ENCODE data around the gene TCFL5. TPM values are rescaled to one million over a fixed set of nuclear protein-coding genes. Genes with fewer than 3 reads are reported as not detected.

TCFL5 gene
- total RNA-seq, 1 donor from 2014 or later = 12.2 TPM

DNA sequence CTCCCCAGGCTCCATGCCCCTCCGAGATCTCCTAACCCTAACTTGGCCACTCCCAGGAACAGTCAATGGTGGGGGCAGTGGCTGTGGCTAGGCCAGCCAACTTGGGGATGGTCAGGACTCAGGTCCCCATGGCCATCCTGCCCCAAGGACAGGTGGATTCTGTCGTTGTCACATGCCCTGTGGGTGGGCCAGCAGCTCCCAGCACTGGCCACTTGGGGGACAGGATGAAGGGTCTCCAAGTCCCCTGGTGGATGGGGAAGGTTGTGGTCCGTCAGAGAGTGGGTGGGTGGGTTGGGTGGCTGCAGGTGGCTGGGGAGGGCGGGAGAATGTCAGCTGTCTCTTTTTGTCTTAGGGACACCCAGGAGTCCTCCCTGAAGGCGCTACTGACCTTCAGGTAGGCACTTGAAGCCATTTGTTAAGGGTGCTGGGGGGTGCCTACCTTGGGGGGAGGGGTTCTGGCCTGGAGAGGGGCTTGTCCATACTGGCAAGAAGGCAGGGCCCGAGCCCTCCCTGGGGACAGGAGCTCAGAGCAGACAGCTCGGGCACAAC, 39.3 kb downstream of the TCFL5 start:
- TF ChIP-seq, protein P1, sequence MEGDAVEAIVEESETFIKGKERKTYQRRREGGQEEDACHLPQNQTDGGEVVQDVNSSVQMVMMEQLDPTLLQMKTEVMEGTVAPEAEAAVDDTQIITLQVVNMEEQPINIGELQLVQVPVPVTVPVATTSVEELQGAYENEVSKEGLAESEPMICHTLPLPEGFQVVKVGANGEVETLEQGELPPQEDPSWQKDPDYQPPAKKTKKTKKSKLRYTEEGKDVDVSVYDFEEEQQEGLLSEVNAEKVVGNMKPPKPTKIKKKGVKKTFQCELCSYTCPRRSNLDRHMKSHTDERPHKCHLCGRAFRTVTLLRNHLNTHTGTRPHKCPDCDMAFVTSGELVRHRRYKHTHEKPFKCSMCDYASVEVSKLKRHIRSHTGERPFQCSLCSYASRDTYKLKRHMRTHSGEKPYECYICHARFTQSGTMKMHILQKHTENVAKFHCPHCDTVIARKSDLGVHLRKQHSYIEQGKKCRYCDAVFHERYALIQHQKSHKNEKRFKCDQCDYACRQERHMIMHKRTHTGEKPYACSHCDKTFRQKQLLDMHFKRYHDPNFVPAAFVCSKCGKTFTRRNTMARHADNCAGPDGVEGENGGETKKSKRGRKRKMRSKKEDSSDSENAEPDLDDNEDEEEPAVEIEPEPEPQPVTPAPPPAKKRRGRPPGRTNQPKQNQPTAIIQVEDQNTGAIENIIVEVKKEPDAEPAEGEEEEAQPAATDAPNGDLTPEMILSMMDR (IDR thresholded peaks at IDR 0.05; ENCODE audit: unreplicated experiment) = no peak
- Mint-ChIP-seq H3K4me3 (no peak overlapping the region), H3K36me3 (peaks cover 3% of the 10 kb centered on the region), H3K27me3 (ENCODE audit: low read depth) (no peaks in the 10 kb centered on the region), H3K27ac (no peak overlapping the region), H3K4me1 (peaks cover 28% of the 10 kb centered on the region), H3K9me3 (no peaks in the 10 kb centered on the region)
- DNase-seq (ENCODE audit: low spot score in 2 of 2, unreplicated experiment in 2 of 2) = no peak

DNA sequence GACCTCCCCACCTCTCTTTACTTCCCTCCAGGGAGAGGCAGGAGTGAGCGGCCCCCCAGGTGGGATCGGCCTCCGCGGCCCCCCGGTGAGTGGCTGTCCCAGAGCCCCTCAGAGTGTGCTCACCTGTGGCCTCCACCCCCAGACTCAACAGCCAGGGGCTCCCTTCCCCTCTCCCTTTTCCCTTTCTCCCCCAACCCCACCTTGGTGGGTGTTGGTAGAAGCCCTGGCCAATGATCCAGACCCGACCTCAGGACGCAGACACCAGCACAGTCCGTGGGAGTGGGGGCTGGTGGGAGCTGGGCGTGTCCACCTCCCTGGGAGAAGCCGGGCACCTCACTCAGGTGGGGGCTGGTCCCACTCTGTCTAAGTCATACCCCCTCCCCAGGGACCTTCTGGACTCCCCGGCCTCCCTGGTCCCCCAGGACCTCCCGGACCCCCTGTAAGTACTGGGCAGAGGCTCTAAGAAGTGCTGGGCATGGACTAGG, 39.9 kb downstream of the TCFL5 start:
- DNase-seq (ENCODE audit: low spot score in 2 of 2, unreplicated experiment in 2 of 2) = no peak
- Mint-ChIP-seq H3K4me3 (no peak overlapping the region), H3K27me3 (ENCODE audit: low read depth) (no peaks in the 10 kb centered on the region), H3K4me1 (peaks cover 28% of the 10 kb centered on the region), H3K36me3 (peaks cover 3% of the 10 kb centered on the region), H3K9me3 (no peaks in the 10 kb centered on the region), H3K27ac (no peak overlapping the region)
- TF ChIP-seq, protein P1 (IDR thresholded peaks at IDR 0.05; ENCODE audit: unreplicated experiment) = no peak

DNA sequence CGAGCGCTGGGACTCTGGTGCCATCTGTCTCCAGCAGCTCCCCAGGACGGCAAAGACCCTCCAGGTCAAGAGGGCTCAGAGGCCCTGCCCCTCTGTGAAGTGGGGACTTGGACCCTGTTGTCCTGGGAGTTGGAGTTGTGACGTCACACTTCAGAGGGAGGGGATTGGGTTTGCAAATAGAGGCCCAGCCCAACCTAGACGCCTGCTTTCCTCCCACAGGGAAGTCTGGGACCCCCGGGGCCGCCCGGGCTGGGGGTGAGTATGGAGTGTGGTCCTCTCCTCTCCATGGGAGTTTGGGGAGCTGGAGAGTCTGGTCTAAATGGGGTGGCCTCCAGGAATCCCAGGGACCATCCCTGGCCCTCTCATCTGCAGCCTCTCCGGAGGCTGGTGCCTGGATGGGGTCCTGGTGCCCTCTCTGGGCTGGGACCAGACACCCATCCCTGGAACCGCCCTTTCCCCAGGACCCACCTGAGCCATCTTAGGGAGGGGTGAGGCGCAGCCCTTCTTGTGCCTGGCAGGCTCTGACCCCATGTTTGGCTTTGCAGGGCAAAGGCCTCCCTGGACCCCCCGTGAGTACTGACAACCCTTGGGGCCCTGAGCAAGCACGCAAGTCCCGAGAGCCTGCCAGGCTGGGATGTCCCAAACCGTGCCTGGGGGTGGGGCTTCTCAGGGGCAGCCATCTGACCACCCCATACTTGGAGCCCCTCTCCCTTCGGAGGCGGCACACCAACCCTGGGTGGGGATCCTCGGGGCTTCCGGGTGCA, 40.5 kb downstream of the TCFL5 start:
- peaks cover 30% of the 10 kb centered on the region for H3K4me1 Mint-ChIP-seq
- peaks cover 3% of the 10 kb centered on the region for H3K36me3 Mint-ChIP-seq
- H3K27ac Mint-ChIP-seq = no peak overlapping the region
- no peak overlapping the region for H3K4me3 Mint-ChIP-seq
- no peaks in the 10 kb centered on the region for H3K27me3 Mint-ChIP-seq (ENCODE audit: low read depth)
- H3K9me3 Mint-ChIP-seq = no peaks in the 10 kb centered on the region
- TF ChIP-seq, protein P1 (IDR thresholded peaks at IDR 0.05; ENCODE audit: unreplicated experiment) = no peak
- no peak for DNase-seq (ENCODE audit: low spot score in 2 of 2, unreplicated experiment in 2 of 2)

DNA sequence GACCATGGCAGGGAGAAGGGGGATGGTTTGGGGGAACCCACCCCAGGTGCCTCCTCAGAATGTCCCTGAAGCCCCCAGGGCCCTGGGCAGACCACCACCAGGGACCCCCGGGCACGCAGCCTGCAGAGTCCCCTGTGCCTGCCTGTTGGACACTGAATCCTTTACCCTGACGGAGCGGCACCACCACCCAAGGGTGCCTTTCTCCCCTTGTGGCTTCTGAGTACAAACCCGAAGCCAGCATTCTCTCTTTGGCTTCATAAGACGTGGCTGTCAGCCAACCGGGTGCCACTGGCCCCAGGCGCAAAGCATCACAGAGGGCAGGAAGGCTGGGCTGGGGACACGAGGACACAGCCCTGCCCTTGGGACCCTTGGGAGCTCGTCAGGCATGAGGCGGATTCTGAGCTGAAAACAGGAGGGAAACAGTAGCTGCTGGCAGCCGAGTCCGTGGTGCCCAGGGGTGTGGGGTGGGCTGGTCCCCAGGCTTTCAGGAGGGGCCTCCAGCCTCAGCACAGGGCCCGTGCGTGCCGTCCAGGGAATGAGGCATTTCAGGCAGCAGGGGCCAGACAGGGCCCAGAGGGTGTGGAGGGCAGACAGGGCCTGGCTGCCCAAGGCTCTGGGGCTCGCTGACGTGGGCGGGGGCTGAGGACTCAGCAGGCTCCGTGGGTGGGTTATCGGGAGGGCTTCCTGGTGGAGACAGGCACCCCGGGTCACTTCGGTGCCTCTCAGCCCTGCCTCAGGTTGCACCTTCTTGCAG, 41.2 kb downstream of the TCFL5 start:
- DNase-seq (ENCODE audit: low spot score in 2 of 2, unreplicated experiment in 2 of 2) = no peak
- Mint-ChIP-seq H3K27ac (peak overlapping the region; percentile 43), H3K4me3 (no peak overlapping the region), H3K9me3 (no peaks in the 10 kb centered on the region), H3K36me3 (peaks cover 3% of the 10 kb centered on the region), H3K4me1 (peaks cover 37% of the 10 kb centered on the region), H3K27me3 (ENCODE audit: low read depth) (no peaks in the 10 kb centered on the region)
- TF ChIP-seq, protein P1 (IDR thresholded peaks at IDR 0.05; ENCODE audit: unreplicated experiment) = no peak

DNA sequence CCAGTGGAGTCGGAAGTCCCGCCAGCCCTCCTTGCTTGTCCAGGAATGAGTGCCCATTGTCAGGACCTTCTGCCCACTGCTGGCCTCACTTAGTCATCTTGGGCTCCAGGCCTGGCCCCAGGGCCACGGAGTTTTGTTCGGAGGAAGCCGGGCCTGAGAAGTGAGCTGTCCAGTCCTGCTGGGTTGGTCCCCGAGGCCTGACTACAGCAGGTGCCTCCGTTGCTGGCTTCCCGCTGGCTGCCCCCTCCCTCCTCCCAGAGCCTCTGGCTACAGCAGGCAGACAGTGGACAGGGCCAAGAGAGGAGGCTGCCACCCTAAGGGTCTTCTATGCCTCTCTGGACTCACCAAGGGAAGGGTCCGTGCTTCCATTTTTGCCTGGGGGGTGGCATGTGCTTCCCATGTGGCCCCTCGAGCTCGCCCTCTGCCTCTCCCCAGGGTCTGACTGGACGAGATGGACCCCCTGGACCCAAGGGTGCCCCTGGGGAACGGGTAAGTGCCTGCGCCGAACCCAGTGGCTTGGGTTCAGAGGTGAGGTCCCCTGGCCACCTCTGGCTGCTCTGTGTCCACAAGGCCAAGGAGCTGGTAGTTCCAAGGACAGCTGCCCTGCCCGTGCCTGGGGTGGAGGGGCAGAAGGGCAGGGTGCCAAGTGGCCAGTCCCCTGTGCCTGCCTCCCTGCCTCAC, 42.0 kb downstream of the TCFL5 start:
- TF ChIP-seq, protein P1 (IDR thresholded peaks at IDR 0.05; ENCODE audit: unreplicated experiment) = no peak

More for the DNA sequence above, 42.0 kb downstream of the TCFL5 start:
- Mint-ChIP-seq H3K36me3 (peaks cover 3% of the 10 kb centered on the region), H3K4me3 (peak overlapping the region; percentile 71), H3K27ac (peak overlapping the region; percentile 53), H3K27me3 (ENCODE audit: low read depth) (no peaks in the 10 kb centered on the region), H3K9me3 (no peaks in the 10 kb centered on the region), H3K4me1 (peaks cover 42% of the 10 kb centered on the region)
- no peak for DNase-seq (ENCODE audit: low spot score in 2 of 2, unreplicated experiment in 2 of 2)

Measured in mesothelial cell of epicardium (in vitro differentiated cells).